AG08395 (cell line): ENCODE data around the gene ADAMTSL1.
A peak's percentile ranks its signal among the peaks of the same experiment; 100 is the strongest.

Experiments
- DNase-seq: peaks from one replicate; pipeline ENCODE4 v3.0.0; 2012; ENCODE audit warnings: mixed read lengths, low spot score

The ADAMTSL1 gene

GRCh38 chr9:18461496-18461895 lies 12.5 kb upstream of the ADAMTSL1 start:
- no peak for DNase-seq

- no peak for DNase-seq
Observed at GRCh38 chr9:18463991-18464390, 10.0 kb upstream of the ADAMTSL1 start.

- DNase-seq = no peak
Observed at GRCh38 chr9:18466101-18466500, 7.9 kb upstream of the ADAMTSL1 start.

- no peak for DNase-seq
Observed at GRCh38 chr9:18467696-18468095, 6.3 kb upstream of the ADAMTSL1 start.

GRCh38 chr9:18472435-18472834 lies 1.5 kb upstream of the ADAMTSL1 start:
- DNase-seq = no peak

GRCh38 chr9:18472841-18473251 lies 1.1 kb upstream of the ADAMTSL1 start:
- no peak for DNase-seq

GRCh38 chr9:18474783-18475182 lies 830 bp downstream of the ADAMTSL1 start:
- DNase-seq = no peak

- no peak for DNase-seq
Observed at GRCh38 chr9:18477121-18477660, 3.2 kb downstream of the ADAMTSL1 start.

- no peak for DNase-seq
Observed at GRCh38 chr9:18477719-18478118, 3.8 kb downstream of the ADAMTSL1 start.

- DNase-seq = peak; percentile 68
Observed at GRCh38 chr9:18478501-18479361, 4.8 kb downstream of the ADAMTSL1 start.

GRCh38 chr9:18479405-18479804 lies 5.5 kb downstream of the ADAMTSL1 start:
- no peak for DNase-seq

- DNase-seq = no peak
Observed at GRCh38 chr9:18480662-18481093, 6.7 kb downstream of the ADAMTSL1 start.

GRCh38 chr9:18482371-18482770 lies 8.4 kb downstream of the ADAMTSL1 start:
- no peak for DNase-seq

- no peak for DNase-seq
Observed at GRCh38 chr9:18485714-18486113, 11.8 kb downstream of the ADAMTSL1 start.

GRCh38 chr9:18487611-18488010 lies 13.7 kb downstream of the ADAMTSL1 start:
- no peak for DNase-seq

- no peak for DNase-seq
Observed at GRCh38 chr9:18488886-18489285, 14.9 kb downstream of the ADAMTSL1 start.

- DNase-seq = peak; percentile 51
Observed at GRCh38 chr9:18489861-18490260, 15.9 kb downstream of the ADAMTSL1 start.

GRCh38 chr9:18490641-18491370 lies 16.9 kb downstream of the ADAMTSL1 start:
- peak; percentile 85 for DNase-seq

GRCh38 chr9:18492612-18493011 lies 18.7 kb downstream of the ADAMTSL1 start:
- peak; percentile 37 for DNase-seq

- no peak for DNase-seq
Observed at GRCh38 chr9:18493451-18493993, 19.6 kb downstream of the ADAMTSL1 start.

GRCh38 chr9:18495065-18495464 lies 21.1 kb downstream of the ADAMTSL1 start:
- no peak for DNase-seq

GRCh38 chr9:18496256-18497000 lies 22.5 kb downstream of the ADAMTSL1 start:
- DNase-seq = no peak
